Measurements from ENCODE around the gene HMGN3. TPM values are rescaled to one million over a fixed set of nuclear protein-coding genes. Genes with fewer than 3 reads are reported as not detected.
"Not testable (repeated sequence)": the region's sequence is repeated elsewhere in the genome, so short reads cannot be mapped to it uniquely, and the experiment has no call there.

The HMGN3 gene
- total RNA-seq, 4 donors from 2014 or later = 9.4 to 33.5 (median 21.6) TPM

- WGBS, 2 donors (ENCODE audit: low coverage in 1 of 2) = 85 to 86% methylated on average over 1 to 2 of the region's 2 CpGs
- intact Hi-C loops (cut with DNase I; ENCODE audit: low total_unique reads) = no loop called here
- Histone ChIP-seq H3K27ac (no peak overlapping the region), H3K4me1 (no peaks in the 10 kb centered on the region), H3K9me3 (no peaks in the 10 kb centered on the region), H3K4me3 (no peak overlapping the region), H3K27me3 (no peaks in the 10 kb centered on the region), H3K36me3 (no peaks in the 10 kb centered on the region)
- DNase-seq = no peak
- TF ChIP-seq POLR2AphosphoS5 (IDR thresholded peaks at IDR 0.05) (no peak), CTCF (IDR thresholded peaks at IDR 0.05) (no peak), POLR2A (IDR thresholded peaks at IDR 0.05) (no peak), EP300 (IDR thresholded peaks at IDR 0.05; ENCODE audit: low read depth) (no peak)
- in situ Hi-C loops (cut with MboI; ENCODE audit: low pct_ligation_motif_present in 1 of 4, low pct_unique_long_range_greater_than_20kb in 1 of 4, low sequenced_read_pairs in 3 of 4) = loop anchor here in 1 of 4 donors (25.0 kb wide), 1 partner anchor 148 kb away; no protein-coding TSS in a partner anchor
These were observed 26.3 kb upstream of the HMGN3 start for GRCh38 chr6:79260772-79261171.

GRCh38 chr6:79257381-79258205 is 23.1 kb upstream of the HMGN3 start:
- no peaks in the 10 kb centered on the region for H3K27me3 ChIP-seq
- 31 to 66% methylated on average over 2 to 5 of the region's 5 CpGs for WGBS, 2 donors (ENCODE audit: low coverage in 1 of 2)
- no peaks in the 10 kb centered on the region for H3K36me3 ChIP-seq
- no peak overlapping the region for H3K4me3 ChIP-seq
- no peaks in the 10 kb centered on the region for H3K9me3 ChIP-seq
- H3K27ac ChIP-seq = no peak overlapping the region
- TF ChIP-seq POLR2AphosphoS5 (IDR thresholded peaks at IDR 0.05) = no peak
- no peak for TF ChIP-seq CTCF (IDR thresholded peaks at IDR 0.05)
- no peak for TF ChIP-seq EP300 (IDR thresholded peaks at IDR 0.05; ENCODE audit: low read depth)
- no peak for TF ChIP-seq POLR2A (IDR thresholded peaks at IDR 0.05)
- intact Hi-C loops (cut with DNase I; ENCODE audit: low total_unique reads) = no loop called here
- no peaks in the 10 kb centered on the region for H3K4me1 ChIP-seq
- in situ Hi-C loops (cut with MboI; ENCODE audit: low pct_ligation_motif_present in 1 of 4, low pct_unique_long_range_greater_than_20kb in 1 of 4, low sequenced_read_pairs in 3 of 4) = loop anchor here in 1 of 4 donors (25.0 kb wide), 1 partner anchor 145 kb away; no protein-coding TSS in a partner anchor
- no peak for DNase-seq

- in situ Hi-C loops (cut with MboI; ENCODE audit: low pct_ligation_motif_present in 1 of 4, low pct_unique_long_range_greater_than_20kb in 1 of 4, low sequenced_read_pairs in 3 of 4) = loop anchor here in 1 of 4 donors (25.0 kb wide), 1 partner anchor 144 kb away; no protein-coding TSS in a partner anchor
- intact Hi-C loops (cut with DNase I; ENCODE audit: low total_unique reads); DNase-seq; H3K36me3 ChIP-seq; H3K27ac ChIP-seq; H3K4me1 ChIP-seq; H3K4me3 ChIP-seq; H3K27me3 ChIP-seq; H3K9me3 ChIP-seq: not testable (repeated sequence)
- 80% methylated on average over 9 of the region's 10 CpGs; no CpG with 5 or more reads in 1 of the 2 donors for WGBS, 2 donors (ENCODE audit: low coverage in 1 of 2)
These were observed 22.3 kb upstream of the HMGN3 start for GRCh38 chr6:79256770-79257169.

GRCh38 chr6:79255086-79255485 is 20.6 kb upstream of the HMGN3 start:
- H3K4me3 ChIP-seq; H3K27ac ChIP-seq; intact Hi-C loops (cut with DNase I; ENCODE audit: low total_unique reads); H3K9me3 ChIP-seq; H3K36me3 ChIP-seq; H3K4me1 ChIP-seq; DNase-seq; H3K27me3 ChIP-seq: not testable (repeated sequence)
- 50 to 98% methylated on average over 1 to 3 of the region's 3 CpGs for WGBS, 2 donors (ENCODE audit: low coverage in 1 of 2)
- in situ Hi-C loops (cut with MboI; ENCODE audit: low pct_ligation_motif_present in 1 of 4, low pct_unique_long_range_greater_than_20kb in 1 of 4, low sequenced_read_pairs in 3 of 4) = loop anchor here in 1 of 4 donors (25.0 kb wide), 1 partner anchor 143 kb away; no protein-coding TSS in a partner anchor

- in situ Hi-C loops (cut with MboI; ENCODE audit: low pct_ligation_motif_present in 1 of 4, low pct_unique_long_range_greater_than_20kb in 1 of 4, low sequenced_read_pairs in 3 of 4) (loop anchor here in 1 of 4 donors (25.0 kb wide), 1 partner anchor 138 kb away; no protein-coding TSS in a partner anchor), intact Hi-C loops (cut with DNase I; ENCODE audit: low total_unique reads) (no loop called here)
- H3K27me3 ChIP-seq = no peaks in the 10 kb centered on the region
- H3K4me1 ChIP-seq = no peaks in the 10 kb centered on the region
- H3K36me3 ChIP-seq = no peaks in the 10 kb centered on the region
- H3K9me3 ChIP-seq = no peaks in the 10 kb centered on the region
- H3K4me3 ChIP-seq = no peak overlapping the region
- no peak for DNase-seq
- TF ChIP-seq POLR2A (IDR thresholded peaks at IDR 0.05) (no peak), CTCF (IDR thresholded peaks at IDR 0.05) (no peak), POLR2AphosphoS5 (IDR thresholded peaks at IDR 0.05) (no peak), EP300 (IDR thresholded peaks at IDR 0.05; ENCODE audit: low read depth) (no peak)
- H3K27ac ChIP-seq = no peak overlapping the region
- whole genome bisulfite sequencing, 2 donors (ENCODE audit: low coverage in 1 of 2) = 86 to 100% methylated on average over 2 of the region's 2 CpGs
These were observed 16.1 kb upstream of the HMGN3 start for GRCh38 chr6:79250559-79250958.
